ENCODE measurements around the gene SMO.

SMO gene

GRCh38 chr7:129188372-129188891, at the start of gene SMO:
TSS of gene SMO (plus strand) at chr7:129188633. CDS start at chr7:129189152, 519 bp downstream.
- DNase-seq (ENCODE audit: low read depth): no peak

- DNase-seq (ENCODE audit: low read depth): no peak
Observed at GRCh38 chr7:129143724-129144094, 44.7 kb upstream of the SMO start.

GRCh38 chr7:129144095-129144833, 44.2 kb upstream of the SMO start, which contains the start of gene TSPAN33:
TSS of gene TSPAN33 (plus strand) at chr7:129144707. CDS start at chr7:129144981, 274 bp downstream.
- DNase-seq (ENCODE audit: low read depth): peak; percentile 67

- DNase-seq (ENCODE audit: low read depth): no peak
Observed at GRCh38 chr7:129144834-129145668, 43.4 kb upstream of the SMO start.

GRCh38 chr7:129146237-129146979, 42.0 kb upstream of the SMO start:
- DNase-seq (ENCODE audit: low read depth): no peak

DNA sequence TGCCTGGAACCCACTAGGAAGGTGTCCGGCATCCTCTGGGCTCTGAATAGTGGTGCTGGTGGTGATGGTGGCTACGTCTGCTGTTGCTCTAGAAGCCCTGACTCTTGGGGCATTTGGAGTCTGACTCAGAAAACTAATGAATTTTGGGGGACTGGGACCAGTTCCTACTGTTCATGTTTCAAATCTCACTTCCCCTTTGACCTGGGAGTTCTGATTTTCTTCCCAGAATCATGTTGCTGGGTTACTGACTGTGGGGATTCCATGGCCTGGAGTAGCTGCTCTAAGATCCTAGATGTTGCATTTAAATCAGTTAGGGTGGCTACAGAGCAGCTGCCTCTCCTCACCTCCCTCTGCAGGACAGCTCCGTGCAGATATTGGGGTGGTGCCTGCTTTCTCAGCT, 40.7 kb upstream of the SMO start:
- no peak for DNase-seq (ENCODE audit: low read depth)

DNA sequence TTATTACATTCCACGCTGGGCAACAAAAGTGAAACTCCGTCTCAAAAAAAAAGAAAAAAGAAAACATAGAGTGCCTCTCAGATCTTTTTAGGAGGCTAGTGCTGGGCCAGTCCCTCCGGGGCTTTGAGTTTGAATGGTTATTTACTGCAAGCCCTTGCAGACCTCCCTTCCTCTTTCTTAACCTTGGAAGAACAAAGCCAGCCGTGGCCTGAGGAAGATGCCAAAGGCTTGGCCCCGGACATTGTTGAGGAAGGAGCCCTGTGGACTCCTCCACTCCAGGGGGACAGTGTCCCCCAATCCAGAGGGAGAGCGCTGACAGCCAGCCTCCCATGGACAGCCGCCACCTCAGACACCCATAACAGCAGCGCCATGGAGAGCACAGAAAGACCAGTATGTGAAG, 38.9 kb upstream of the SMO start:
- no peak for DNase-seq (ENCODE audit: low read depth)

- DNase-seq (ENCODE audit: low read depth): no peak
Observed at GRCh38 chr7:129150199-129150996, 38.0 kb upstream of the SMO start.

GRCh38 chr7:129157651-129158050, 30.8 kb upstream of the SMO start:
- DNase-seq (ENCODE audit: low read depth): no peak

GRCh38 chr7:129159539-129159938, 28.9 kb upstream of the SMO start:
- DNase-seq (ENCODE audit: low read depth): no peak

- no peak for DNase-seq (ENCODE audit: low read depth)
Observed at GRCh38 chr7:129160161-129160905, 28.1 kb upstream of the SMO start.

GRCh38 chr7:129161524-129162225, 26.8 kb upstream of the SMO start:
- DNase-seq (ENCODE audit: low read depth): no peak

DNA sequence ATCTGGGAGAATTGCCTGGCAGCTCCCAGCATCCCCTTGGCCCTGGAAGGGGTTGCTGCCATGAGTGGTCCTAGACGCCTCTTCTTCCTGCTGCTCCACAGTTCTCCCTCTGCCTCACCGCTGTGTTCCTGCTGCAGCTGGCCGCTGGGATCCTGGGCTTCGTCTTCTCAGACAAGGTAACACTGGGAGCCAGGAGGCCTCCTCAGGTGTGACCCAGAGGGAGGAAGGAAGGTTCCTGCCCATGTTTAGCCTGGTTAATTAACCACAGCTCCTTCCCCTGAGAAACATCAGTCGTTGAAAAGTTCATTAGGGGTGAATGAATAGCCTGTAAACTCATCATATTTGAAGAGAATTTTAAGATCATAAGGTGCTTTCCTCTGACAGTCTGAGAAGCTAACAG, 25.7 kb upstream of the SMO start:
- no peak for DNase-seq (ENCODE audit: low read depth)

DNA sequence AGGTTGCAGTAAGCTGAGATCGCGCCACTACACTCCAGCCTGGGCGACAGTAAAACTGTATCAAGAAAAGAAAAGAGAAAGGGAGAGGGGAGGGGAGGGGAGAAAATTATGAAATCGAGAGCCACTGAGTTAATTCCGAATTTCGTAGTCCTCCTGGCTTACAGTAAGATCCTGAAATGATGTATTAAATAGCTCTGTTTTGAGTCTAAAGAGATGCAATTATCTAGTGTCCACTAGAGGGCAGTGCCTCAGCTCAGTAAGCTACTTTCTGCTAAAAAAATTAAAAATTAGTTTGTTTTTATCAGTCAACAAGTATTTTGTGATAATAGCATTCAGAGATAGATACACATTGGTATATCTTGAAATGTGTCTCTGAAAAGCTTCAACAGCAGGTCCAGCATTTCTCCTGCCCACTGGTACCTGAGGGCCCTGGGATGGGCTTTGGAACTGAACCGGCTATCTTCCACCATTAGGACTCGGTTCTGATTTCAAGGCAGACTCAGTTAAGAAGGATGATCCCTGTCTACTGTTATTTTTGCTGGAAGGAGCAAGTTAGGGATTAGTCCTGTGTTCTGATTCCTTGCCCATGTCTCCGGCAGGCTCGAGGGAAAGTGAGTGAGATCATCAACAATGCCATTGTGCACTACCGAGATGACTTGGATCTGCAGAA, 24.4 kb upstream of the SMO start:
- no peak for DNase-seq (ENCODE audit: low read depth)

DNA sequence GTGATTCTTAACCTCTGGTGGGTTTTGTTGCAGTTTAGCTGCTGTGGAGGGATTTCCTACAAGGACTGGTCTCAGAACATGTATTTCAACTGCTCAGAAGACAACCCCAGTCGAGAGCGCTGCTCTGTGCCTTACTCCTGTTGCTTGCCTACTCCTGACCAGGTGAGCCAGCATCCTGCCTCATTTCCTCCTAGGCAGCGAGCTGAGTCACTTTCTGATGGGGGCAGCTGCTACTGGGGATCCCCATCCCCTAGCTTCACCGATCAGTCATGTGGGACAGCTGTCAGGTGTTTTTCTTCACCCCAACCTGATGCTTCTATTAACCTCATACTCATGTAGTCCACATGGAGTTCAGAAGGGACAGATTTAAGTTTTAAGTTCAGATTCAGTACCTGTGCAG, 21.7 kb upstream of the SMO start:
- no peak for DNase-seq (ENCODE audit: low read depth)

DNA sequence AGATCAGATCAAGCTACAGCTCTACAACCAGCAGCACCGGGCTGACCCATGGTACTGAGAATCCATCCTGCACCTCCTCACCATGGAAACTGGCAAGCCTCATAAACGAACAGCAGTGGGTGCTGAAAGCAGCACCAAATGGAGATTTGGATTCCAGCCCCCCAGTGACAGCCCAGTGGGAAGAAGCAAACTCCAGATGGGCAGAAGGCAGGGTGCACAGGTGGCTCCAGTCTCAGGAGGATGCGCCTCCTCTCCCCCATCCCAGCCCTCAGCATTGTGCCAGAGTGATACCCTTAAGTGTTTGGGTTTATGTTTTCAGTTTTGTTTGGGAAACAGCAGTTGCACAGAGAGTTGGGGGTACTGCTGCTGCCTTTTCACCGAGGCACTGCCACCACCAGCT, 20.6 kb upstream of the SMO start:
- no peak for DNase-seq (ENCODE audit: low read depth)

DNA sequence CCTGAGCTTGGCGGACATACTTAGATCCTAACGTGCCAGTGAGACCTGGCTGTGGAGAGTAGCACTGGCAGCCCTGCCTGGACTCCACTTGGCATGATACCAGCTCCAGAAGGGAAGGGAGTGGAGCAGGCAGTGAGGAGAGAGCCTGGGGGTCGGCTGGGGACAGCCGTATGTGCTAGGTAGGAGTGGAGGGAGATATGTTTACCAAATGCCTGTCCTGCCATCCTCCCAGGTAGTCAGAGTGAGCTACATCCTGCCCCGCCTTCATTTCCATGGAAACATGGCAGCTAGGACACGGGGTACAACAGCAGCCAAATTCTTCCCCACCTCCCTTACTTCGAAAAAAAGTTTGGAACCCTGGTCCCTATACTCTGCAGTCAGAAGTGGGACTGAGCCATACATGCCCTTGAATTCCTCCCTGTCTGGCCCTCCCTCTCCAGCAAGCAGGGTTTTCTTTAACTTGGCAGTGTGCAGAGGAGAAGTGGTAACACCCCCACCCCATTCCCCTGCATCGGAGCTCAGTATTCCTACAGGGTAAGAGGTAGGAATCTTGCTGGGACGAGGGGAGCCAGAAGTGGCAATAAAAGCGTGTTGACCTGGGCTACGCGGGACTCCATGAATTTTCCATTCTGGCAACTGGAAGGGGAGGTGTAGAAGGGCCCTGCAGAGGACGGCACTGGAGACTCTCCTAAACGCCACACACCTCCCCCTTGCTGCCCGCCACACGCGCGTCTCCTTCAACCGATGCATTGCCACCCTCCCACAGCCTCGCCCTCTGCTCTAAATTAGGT, 20.0 kb upstream of the SMO start:
- DNase-seq (ENCODE audit: low read depth): no peak

- DNase-seq (ENCODE audit: low read depth): peak; percentile 39
Observed at GRCh38 chr7:129169171-129169671, 19.2 kb upstream of the SMO start.

All from activated T-cell treated with anti-CD3 and anti-CD28 coated beads for 48 hours (primary cell).